GM12874 (cell line): ENCODE results near the gene CAMK2A.

Experiments used
- TF ChIP-seq, protein P1 (sequence below): IDR thresholded peaks from 2 replicates; pipeline ENCODE4 v1.5.1; 2011; ENCODE audit warnings: low read depth, mild to moderate bottlenecking, control low read depth, low read length, moderate library complexity; ENCODE audit not compliant: insufficient read depth

The CAMK2A gene

DNA sequence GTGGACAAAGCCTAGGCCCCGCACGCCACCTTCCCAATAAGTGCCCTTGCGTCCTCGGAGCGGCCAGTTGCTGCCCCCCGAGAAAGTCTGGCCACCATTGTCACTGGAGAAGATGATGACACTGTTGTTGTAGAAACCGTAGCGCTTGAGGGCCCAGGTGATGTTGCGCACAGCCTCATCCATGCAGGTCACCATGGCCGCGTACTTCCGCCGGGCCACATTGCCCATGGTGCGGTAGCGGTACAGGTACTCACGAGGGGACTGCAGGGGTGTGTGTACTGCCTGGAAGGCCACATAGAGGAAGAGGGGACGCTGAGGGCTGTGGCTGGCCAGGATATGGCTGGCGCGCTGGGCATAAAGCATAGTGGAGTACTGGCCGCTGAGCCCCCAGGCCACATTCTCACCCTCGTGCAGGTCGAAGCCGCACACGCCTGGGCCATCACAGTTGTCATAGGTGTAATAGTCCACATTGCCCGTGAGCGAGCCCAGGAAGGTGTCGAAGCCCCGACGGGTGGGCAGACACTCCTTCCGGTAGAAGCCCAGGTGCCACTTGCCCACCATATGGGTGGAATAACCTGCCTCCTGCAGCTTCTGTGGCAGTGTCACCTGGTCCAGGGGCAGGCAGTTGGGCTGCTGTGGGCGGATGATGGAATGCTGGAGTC is 8.5 kb upstream of the CAMK2A start:
- TF ChIP-seq, protein P1, sequence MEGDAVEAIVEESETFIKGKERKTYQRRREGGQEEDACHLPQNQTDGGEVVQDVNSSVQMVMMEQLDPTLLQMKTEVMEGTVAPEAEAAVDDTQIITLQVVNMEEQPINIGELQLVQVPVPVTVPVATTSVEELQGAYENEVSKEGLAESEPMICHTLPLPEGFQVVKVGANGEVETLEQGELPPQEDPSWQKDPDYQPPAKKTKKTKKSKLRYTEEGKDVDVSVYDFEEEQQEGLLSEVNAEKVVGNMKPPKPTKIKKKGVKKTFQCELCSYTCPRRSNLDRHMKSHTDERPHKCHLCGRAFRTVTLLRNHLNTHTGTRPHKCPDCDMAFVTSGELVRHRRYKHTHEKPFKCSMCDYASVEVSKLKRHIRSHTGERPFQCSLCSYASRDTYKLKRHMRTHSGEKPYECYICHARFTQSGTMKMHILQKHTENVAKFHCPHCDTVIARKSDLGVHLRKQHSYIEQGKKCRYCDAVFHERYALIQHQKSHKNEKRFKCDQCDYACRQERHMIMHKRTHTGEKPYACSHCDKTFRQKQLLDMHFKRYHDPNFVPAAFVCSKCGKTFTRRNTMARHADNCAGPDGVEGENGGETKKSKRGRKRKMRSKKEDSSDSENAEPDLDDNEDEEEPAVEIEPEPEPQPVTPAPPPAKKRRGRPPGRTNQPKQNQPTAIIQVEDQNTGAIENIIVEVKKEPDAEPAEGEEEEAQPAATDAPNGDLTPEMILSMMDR = no peak

DNA sequence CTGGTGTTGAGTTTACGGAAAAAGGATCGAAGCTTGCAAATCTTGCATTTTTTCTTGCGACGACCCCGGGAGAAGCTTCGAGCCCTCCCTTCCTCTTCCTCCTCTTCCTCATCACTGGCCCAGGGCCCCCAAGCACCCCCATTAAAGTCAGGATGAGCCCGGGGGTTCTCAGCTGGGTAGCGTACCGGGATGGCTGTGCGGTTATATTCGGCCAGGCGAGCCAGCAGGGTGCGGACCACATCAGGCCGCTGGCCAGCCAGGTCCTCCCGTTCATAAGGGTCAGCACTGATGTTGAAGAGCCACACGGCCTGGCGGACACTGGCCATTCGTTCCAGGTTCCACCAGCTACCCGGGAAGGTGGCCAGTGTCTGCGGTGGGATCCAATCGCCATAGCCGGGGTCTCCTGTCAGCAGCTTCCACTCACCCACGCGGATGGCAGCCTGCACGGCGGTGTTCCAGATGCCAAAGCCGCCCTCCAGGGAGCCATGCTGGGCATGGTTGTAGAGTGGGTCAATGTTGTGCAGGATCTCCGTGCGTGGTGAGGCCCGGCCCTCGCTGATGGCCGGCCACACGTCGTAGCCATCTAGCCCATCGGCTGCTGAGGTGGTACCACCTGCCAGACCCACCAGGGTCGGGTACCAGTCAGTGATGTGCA is 7.8 kb upstream of the CAMK2A start:
- TF ChIP-seq, protein P1 = no peak

DNA sequence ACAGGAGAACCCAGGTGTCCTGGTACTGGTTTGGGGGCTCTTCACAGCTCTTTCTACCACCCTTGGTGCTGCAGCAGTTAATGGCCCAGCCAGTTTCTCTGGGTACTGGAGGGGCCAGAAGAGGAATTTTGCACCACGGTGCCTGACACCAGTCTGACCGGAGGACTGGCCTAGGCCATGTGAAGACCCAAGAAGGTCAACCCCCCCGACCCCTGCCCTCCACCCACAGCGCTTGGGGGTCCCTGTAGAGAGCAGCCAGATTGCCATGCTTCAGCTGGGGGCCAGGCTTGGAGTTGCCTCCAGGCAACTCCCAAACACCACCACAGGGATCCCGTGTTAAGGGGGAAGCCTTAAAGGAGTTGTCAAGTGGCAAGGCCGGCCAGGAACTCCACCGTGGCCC is 6.9 kb upstream of the CAMK2A start:
- TF ChIP-seq, protein P1 = no peak

DNA sequence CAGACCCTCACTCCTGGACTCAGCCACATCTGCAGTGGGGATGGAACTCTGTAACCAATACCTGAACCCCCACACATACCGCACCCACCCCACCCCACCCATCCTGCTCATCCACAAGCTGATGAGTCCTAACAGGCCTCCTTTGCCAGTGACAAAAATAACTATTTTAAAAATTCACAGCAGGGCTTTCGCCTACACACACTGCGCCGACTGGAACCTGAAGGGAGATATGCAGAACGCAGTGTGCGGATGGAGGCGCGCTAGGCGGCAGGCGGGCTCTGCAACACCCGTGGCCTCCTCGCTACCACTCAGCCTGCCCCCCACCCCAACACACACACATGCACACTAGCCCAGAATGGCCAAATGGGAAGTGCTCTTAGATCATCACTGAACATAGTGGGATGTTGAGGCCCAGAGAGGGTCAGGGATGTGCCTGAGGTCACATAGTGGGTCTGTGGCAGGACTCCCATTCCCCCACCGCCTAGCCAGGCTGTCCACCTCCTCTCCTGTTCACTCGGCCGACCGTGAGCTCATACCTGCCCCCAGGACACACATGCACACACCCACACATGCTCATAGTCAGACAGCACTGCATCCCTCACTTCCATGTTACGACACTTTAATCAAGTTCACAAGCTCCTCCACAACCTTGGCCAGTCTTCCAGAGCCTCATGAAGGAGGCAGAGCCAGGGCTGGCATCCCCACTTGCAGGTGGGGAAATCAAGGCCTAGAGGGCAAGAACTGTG is 6.3 kb upstream of the CAMK2A start:
- TF ChIP-seq, protein P1 = no peak

- TF ChIP-seq, protein P1 = no peak
Measured at GRCh38 chr5:150295172-150295634, 5.6 kb upstream of the CAMK2A start.

DNA sequence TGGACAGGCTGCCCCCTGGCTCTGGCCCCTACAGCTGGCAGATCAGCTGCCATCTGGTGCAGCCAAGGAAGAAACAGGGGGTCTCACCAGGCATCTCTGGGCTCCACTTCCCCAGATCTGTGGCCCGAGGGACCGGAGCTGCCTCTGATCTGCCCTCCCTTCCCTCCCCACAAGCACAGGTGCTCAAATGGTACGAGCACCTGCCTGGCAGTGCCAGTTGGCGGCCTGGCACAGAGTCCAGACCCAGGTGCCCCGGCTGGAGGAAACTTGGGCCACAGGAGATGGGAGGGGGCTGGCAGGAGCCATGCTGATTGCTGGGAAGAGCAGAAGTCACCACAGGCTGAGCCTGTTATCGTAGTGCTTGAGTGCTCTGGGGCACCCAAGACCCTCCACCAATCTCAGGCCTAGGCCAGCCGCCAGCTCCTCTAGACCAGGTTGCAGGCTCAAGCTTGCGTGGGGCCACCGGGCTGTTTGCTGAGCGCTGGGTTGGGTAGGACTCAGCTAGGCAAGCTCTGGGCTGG is 5.0 kb upstream of the CAMK2A start:
- TF ChIP-seq, protein P1 = no peak

DNA sequence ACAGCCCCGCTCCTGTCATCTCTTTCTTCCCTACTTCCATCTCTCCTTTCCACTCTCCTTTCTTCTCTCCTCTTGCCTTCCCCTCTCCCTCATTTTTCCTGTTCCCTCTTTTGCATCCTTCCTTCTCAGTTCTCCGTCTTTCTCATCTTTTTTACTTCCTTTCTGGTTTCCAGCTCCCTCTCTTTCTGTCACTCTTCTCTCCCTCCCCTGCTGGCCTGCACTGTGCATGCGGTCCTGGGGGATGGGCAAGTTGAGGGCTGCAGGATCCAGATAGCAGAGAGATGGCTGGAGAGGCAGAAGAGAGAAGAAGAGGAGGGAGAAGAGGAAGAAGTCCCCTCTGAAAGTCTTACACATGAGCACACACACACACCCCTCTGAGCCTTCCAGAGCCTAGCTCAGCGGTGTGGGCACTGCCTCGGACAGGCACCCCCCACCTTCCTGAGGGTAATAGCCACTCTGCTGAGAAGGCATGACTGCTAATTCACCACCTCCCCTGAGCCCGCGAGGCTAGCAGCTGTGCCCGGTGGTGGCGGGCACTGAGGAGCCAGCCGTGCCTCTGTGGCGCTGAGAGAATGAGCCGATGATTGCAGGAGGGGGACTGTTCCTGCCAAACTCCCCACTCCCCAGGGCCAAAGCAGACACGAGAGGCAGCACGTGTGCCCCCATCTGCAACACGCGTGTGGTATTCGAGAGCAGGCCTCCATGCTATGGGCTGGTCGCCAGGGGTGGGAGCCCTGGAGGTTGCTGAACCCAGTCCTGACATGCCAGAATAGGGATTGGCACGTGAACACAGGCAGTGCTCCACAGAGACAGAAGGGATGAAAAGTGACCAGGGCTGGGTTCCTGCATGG is 3.7 kb upstream of the CAMK2A start:
- TF ChIP-seq, protein P1 = no peak
